Measurements from ENCODE around the gene ENSA. TPM values are rescaled to one million over a fixed set of nuclear protein-coding genes. Genes with fewer than 3 reads are reported as not detected.
"Not testable (repeated sequence)": the region's sequence is repeated elsewhere in the genome, so short reads cannot be mapped to it uniquely, and the experiment has no call there.

ENSA gene
- total and polyA plus RNA-seq, 2 donors (not counting 3 experiments of a cell fraction or from before 2014, with no cell fraction given) = 32.4 to 155 TPM

GRCh38 chr1:150606463-150607142 is 22.8 kb downstream of the ENSA start:
- H3K4me2 ChIP-seq (ENCODE audit: insufficient read depth, low read length) = no peak overlapping the region
- POLR2A ChIA-PET = interaction anchor here (1.2 kb wide), 1 partner anchor 28 kb away, joined by 4 read pairs; the partner anchor contains the start of gene MCL1
- DNase-seq (ENCODE audit: low read depth, low spot score) = no peak
- no peaks in the 10 kb centered on the region for H3K9me1 ChIP-seq (replicated peaks; ENCODE audit: control insufficient read depth, extremely low read depth, insufficient read depth, low read length)
- no peaks in the 10 kb centered on the region for H3K9me3 ChIP-seq (replicated peaks; ENCODE audit: control insufficient read depth, insufficient read depth, low read length)
- H2AFZ ChIP-seq (ENCODE audit: low read depth, low read length) = no peak overlapping the region
- H3K79me2 ChIP-seq (ENCODE audit: control insufficient read depth, insufficient read depth, low read length) = peaks cover 3% of the 10 kb centered on the region
- peaks cover 24% of the 10 kb centered on the region for H3K4me1 ChIP-seq (ENCODE audit: control insufficient read depth, extremely low read depth, insufficient read depth, low read length)
- H3K27me3 ChIP-seq (ENCODE audit: control insufficient read depth in 2 of 2, insufficient read depth in 2 of 2, low read length in 2 of 2) = no peaks in the 10 kb centered on the region
- H3K4me3 ChIP-seq (replicated peaks in 1 of 3; ENCODE audit: insufficient read depth in 1 of 3, low read depth in 1 of 3, low read length in 3 of 3) = no peak overlapping the region
- TF ChIP-seq GATA2 (IDR thresholded peaks at IDR 0.05; ENCODE audit: insufficient read depth, insufficient read length, low read depth, low read length) (no peak), JUN (IDR thresholded peaks at IDR 0.05; ENCODE audit: borderline replicate concordance, insufficient read depth, insufficient read length, low read depth) (no peak), MYC (IDR thresholded peaks at IDR 0.05; ENCODE audit: low read depth, low read length) (no peak), MAX (IDR thresholded peaks at IDR 0.05; ENCODE audit: insufficient read depth, insufficient read length) (no peak), POLR2AphosphoS5 (IDR thresholded peaks at IDR 0.05; ENCODE audit: insufficient read depth, low read depth, low read length) (no peak), POLR2A (IDR thresholded peaks at IDR 0.05; ENCODE audit: low read depth, low read length) (no peak), FOS (IDR thresholded peaks at IDR 0.05; ENCODE audit: borderline replicate concordance, insufficient read depth, low read length) (no peak), EZH2 (IDR thresholded peaks at IDR 0.05; ENCODE audit: borderline replicate concordance, low read depth, low read length, severe bottlenecking) (no peak), CTCF (IDR thresholded peaks at IDR 0.05; ENCODE audit: extremely low read depth in 1 of 2, insufficient read depth in 1 of 2, low read depth in 1 of 2, low read length in 2 of 2) (no peak)
- no peak overlapping the region for H3K9ac ChIP-seq (replicated peaks; ENCODE audit: extremely low read depth, insufficient read depth, low read length)
- BruUV-seq (replicated peaks) = no TSS peak
- FAIRE-seq = no peak
- no peaks in the 10 kb centered on the region for H3K36me3 ChIP-seq (ENCODE audit: control insufficient read depth in 2 of 2, extremely low read depth in 1 of 2, insufficient read depth in 2 of 2, low read length in 2 of 2)
- no peak overlapping the region for H3K27ac ChIP-seq (ENCODE audit: insufficient read depth, low read depth, low read length)
- H4K20me1 ChIP-seq (replicated peaks; ENCODE audit: control insufficient read depth, extremely low read depth, insufficient read depth, low read length) = no peaks in the 10 kb centered on the region
- intact Hi-C loops (cut with micrococcal nuclease) (no loop called here), dilution Hi-C loops (cut with MboI; ENCODE audit: extremely low pct_ligation_motif_present, low sequenced_read_pairs) (no loop called here)
- CTCF ChIA-PET = interaction anchor here (1.7 to 1.9 kb wide), 2 partner anchors 13 to 15 kb away, joined by 4 to 6 read pairs; no protein-coding TSS in a partner anchor

- CTCF ChIA-PET = interaction anchor here (1.3 to 2.8 kb wide), 3 partner anchors 16 to 45 kb away, joined by 8 to 20 read pairs (median 13); partner anchors contain the start of gene MCL1
- peak overlapping the region; percentile 100 for H3K27ac ChIP-seq (ENCODE audit: insufficient read depth, low read depth, low read length)
- FAIRE-seq = not testable (repeated sequence)
Measured at GRCh38 chr1:150605451-150605731, 24.0 kb downstream of the ENSA start.

More at GRCh38 chr1:150605451-150605731, 24.0 kb downstream of the ENSA start:
- peaks cover 17% of the 10 kb centered on the region for H3K4me1 ChIP-seq (ENCODE audit: control insufficient read depth, extremely low read depth, insufficient read depth, low read length)
- DNase-seq (ENCODE audit: low read depth, low spot score); H3K79me2 ChIP-seq (ENCODE audit: control insufficient read depth, insufficient read depth, low read length); dilution Hi-C loops (cut with MboI; ENCODE audit: extremely low pct_ligation_motif_present, low sequenced_read_pairs); H4K20me1 ChIP-seq (replicated peaks; ENCODE audit: control insufficient read depth, extremely low read depth, insufficient read depth, low read length); H3K27me3 ChIP-seq (ENCODE audit: control insufficient read depth in 2 of 2, insufficient read depth in 2 of 2, low read length in 2 of 2); H3K4me2 ChIP-seq (ENCODE audit: insufficient read depth, low read length); BruUV-seq (replicated peaks); intact Hi-C loops (cut with micrococcal nuclease); H3K4me3 ChIP-seq (replicated peaks in 1 of 3; ENCODE audit: insufficient read depth in 1 of 3, low read depth in 1 of 3, low read length in 3 of 3); H3K9me3 ChIP-seq (replicated peaks; ENCODE audit: control insufficient read depth, insufficient read depth, low read length); H2AFZ ChIP-seq (ENCODE audit: low read depth, low read length); H3K9me1 ChIP-seq (replicated peaks; ENCODE audit: control insufficient read depth, extremely low read depth, insufficient read depth, low read length); H3K36me3 ChIP-seq (ENCODE audit: control insufficient read depth in 2 of 2, extremely low read depth in 1 of 2, insufficient read depth in 2 of 2, low read length in 2 of 2): not testable (repeated sequence)
- POLR2A ChIA-PET = interaction anchor here (1.9 kb wide), 1 partner anchor 26 kb away, joined by 13 read pairs; the partner anchor contains the start of gene MCL1
- H3K9ac ChIP-seq (replicated peaks; ENCODE audit: extremely low read depth, insufficient read depth, low read length) = peak overlapping the region; percentile 43
